B cell (primary cell): Measurements from ENCODE around the gene N4BP3. TPM values are rescaled to one million over a fixed set of nuclear protein-coding genes. Genes with fewer than 3 reads are reported as not detected.
A peak's percentile ranks its signal among the peaks of the same experiment; 100 is the strongest.

Experiments
- ATAC-seq: fragments of 200-7000 bp; cut with Tn5 transposase; one replicate; pipeline ENCODE4 v1.10.0; 2021; ENCODE audit warnings: low read depth, mild to moderate bottlenecking, moderate number of reproducible peaks, moderate library complexity
- CTCF ChIA-PET: fragments of 350-600 bp; sonication (Branson Sonifier 250); formaldehyde crosslinking; loops from one replicate; lab custom pipeline; 2021; ENCODE audit warnings: antibody characterized with exemption, inconsistent platforms; lab: Charles Lee
- POLR2A ChIA-PET: fragments of 350-600 bp; sonication (Branson Sonifier 250); formaldehyde crosslinking; loops from one replicate; lab custom pipeline; 2021; ENCODE audit warnings: antibody characterized with exemption; lab: Charles Lee
- DNase-seq: peaks from one replicate; pipeline ENCODE4 v3.0.0; 2013
- H2AFZ ChIP-seq: 2 replicates; pipeline ENCODE4 v1.6.1; 2012; ENCODE audit warnings: mild to moderate bottlenecking, low read depth, low read length; ENCODE audit not compliant: insufficient read depth, poor library complexity, severe bottlenecking
- H3K27ac ChIP-seq, 2 donors: 1 replicate in 1 of 2; 2 replicates in 1 of 2; pipeline ENCODE4 v1.5.1; 2012 to 2013; ENCODE audit warnings: low read length in 2 of 2, mild to moderate bottlenecking in 2 of 2, moderate library complexity in 1 of 2
- H3K27me3 ChIP-seq, 4 experiments: fragments of 200-600 bp in 1 of 4; sonication (generic) in 1 of 4; replicated peaks in 1 of 4; 1 replicate in 2 of 4; 2 replicates in 2 of 4; pipeline versions ENCODE4 v1.6.1 to v1.7.0; 2013 to 2016; ENCODE audit warnings: low read length in 3 of 4, mild to moderate bottlenecking in 2 of 4, mixed read lengths in 1 of 4, moderate library complexity in 1 of 4; ENCODE audit not compliant: insufficient read depth in 4 of 4, control insufficient read depth in 3 of 4; ENCODE audit errors: control extremely low read depth in 1 of 4
- H3K36me3 ChIP-seq, 2 experiments: replicated peaks in 1 of 2; 1 replicate in 1 of 2; 2 replicates in 1 of 2; pipeline versions ENCODE4 v1.6.1 to v1.7.1; 2013; ENCODE audit warnings: low read length in 1 of 2; ENCODE audit not compliant: insufficient read depth in 2 of 2, control insufficient read depth in 1 of 2; ENCODE audit errors: control extremely low read depth in 1 of 2, extremely low read depth in 1 of 2
- H3K4me1 ChIP-seq, 2 donors: fragments of 200-600 bp in 1 of 2; sonication (generic) in 1 of 2; 1 replicate in 1 of 2; 2 replicates in 1 of 2; pipeline versions ENCODE4 v1.5.1 to v1.6.1; 2013 to 2017; ENCODE audit warnings: low read length in 2 of 2; ENCODE audit not compliant: control insufficient read depth in 2 of 2, insufficient read depth in 2 of 2
- H3K4me2 ChIP-seq: replicated peaks from 2 replicates; pipeline ENCODE3; 2012; ENCODE audit warnings: mild to moderate bottlenecking, low read depth, low read length; ENCODE audit not compliant: poor library complexity, severe bottlenecking
- H3K4me3 ChIP-seq, 5 experiments: fragments of 200-600 bp in 1 of 5; sonication (generic) in 1 of 5; 1 replicate in 3 of 5; 2 replicates in 2 of 5; pipeline versions ENCODE4 v1.5.1 to v1.7.0; 2011 to 2016; ENCODE audit warnings: low read length in 4 of 5, mild to moderate bottlenecking in 4 of 5, low read depth in 2 of 5, control low read depth in 1 of 5, moderate library complexity in 1 of 5; ENCODE audit not compliant: insufficient read depth in 1 of 5; ENCODE audit errors: control extremely low read depth in 1 of 5, extremely low read depth in 1 of 5
- H3K79me2 ChIP-seq: fragments of 200-600 bp; sonication (generic); one replicate; pipeline ENCODE4 v1.6.0; 2016; ENCODE audit warnings: low read length; ENCODE audit not compliant: control insufficient read depth, insufficient read depth
- H3K9ac ChIP-seq: fragments of 200-600 bp; sonication (generic); 2 replicates; pipeline ENCODE4 v1.6.1; 2017; ENCODE audit warnings: mild to moderate bottlenecking, low read length, moderate library complexity
- H3K9me3 ChIP-seq, 3 donors: one replicate each; pipeline versions ENCODE4 v1.6.1 to v1.7.1; 2013; ENCODE audit warnings: low read length in 2 of 3; ENCODE audit not compliant: control insufficient read depth in 2 of 3, insufficient read depth in 1 of 3; ENCODE audit errors: control extremely low read depth in 1 of 3
- H4K20me1 ChIP-seq: 2 replicates; pipeline ENCODE4 v1.6.0; 2012; ENCODE audit warnings: mild to moderate bottlenecking, low read length; ENCODE audit not compliant: insufficient read depth, control insufficient read depth, poor library complexity, severe bottlenecking
- H3K27ac Mint-ChIP-seq: one replicate; pipeline ENCODE4 v1.8.0; 2021; ENCODE audit warnings: mixed read lengths
- H3K27me3 Mint-ChIP-seq: one replicate; pipeline ENCODE4 v1.8.0; 2021; ENCODE audit warnings: mixed read lengths
- H3K4me1 Mint-ChIP-seq: one replicate; pipeline ENCODE4 v1.8.0; 2021; ENCODE audit warnings: mixed read lengths
- H3K4me3 Mint-ChIP-seq: one replicate; pipeline ENCODE4 v1.8.0; 2021; ENCODE audit warnings: mixed read lengths
- H3K9me3 Mint-ChIP-seq: one replicate; pipeline ENCODE4 v1.8.0; 2022; ENCODE audit warnings: mixed read lengths; ENCODE audit not compliant: insufficient read depth
- EZH2 ChIP-seq: IDR thresholded peaks from 2 replicates; pipeline ENCODE4 v1.6.1; 2012; ENCODE audit warnings: borderline replicate concordance, low read depth, mild to moderate bottlenecking, moderate library complexity, low read length; ENCODE audit not compliant: insufficient read depth, poor library complexity, severe bottlenecking
- WGBS: methylation state at CpG from one replicate; pipeline ENCODE4 v1.1.5; 2013; ENCODE audit warnings: missing lambda C conversion rate; ENCODE audit not compliant: insufficient coverage; 5-methylcytosine and 5-hydroxymethylcytosine counted together
- intact Hi-C: fragments of 100-400 bp; cut with micrococcal nuclease; formaldehyde crosslinking; loops from one replicate; pipeline ENCODE4 v1.10.0; 2022
- polyA plus RNA-seq: library from polyadenylated mRNA; depleted of rRNA; stranded (reverse); fragments of >200 nt; gene quantifications from 2 replicates; pipeline ENCODE4 v1.2.3, GENCODE V29; 2012
- total RNA-seq, 2 donors: library from RNA; stranded (reverse); fragments of 120-200 nt in 1 of 2; gene quantifications; 1 replicate in 1 of 2; 2 replicates in 1 of 2; pipeline versions ENCODE4 v1.2.3 to v1.2.4, GENCODE V29; 2013 to 2022
- TF ChIP-seq, protein P1 (sequence below): fragments of 200-600 bp; IDR thresholded peaks from one replicate; pipeline ENCODE4 v1.8.0; 2022; ENCODE audit warnings: antibody characterized with exemption, mild to moderate bottlenecking

Gene N4BP3
- total and polyA plus RNA-seq, 2 donors (not counting 1 experiment from before 2014, with no cell fraction given), result 13.3 to 48.7 TPM

DNA sequence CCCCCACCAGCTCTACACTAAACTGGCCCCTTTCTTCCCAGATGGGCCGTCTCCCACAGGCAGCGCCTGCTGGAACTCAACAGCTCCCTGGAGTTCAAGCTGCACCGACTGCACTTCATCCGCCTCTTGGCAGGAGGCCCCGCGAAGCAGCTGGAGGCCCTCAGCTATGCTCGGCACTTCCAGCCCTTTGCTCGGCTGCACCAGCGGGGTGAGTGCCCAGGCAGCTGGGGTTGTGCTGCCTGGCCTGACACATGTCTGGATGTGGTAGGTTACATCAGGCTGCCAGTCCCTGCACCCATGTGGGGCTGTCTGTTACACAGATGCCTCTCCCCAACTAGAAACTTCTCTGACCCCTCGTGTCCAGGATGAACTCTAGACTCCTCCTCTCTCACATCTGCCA is 30.6 kb downstream of the N4BP3 start:
- no peaks in the 10 kb centered on the region for H3K79me2 ChIP-seq
- TF ChIP-seq, protein P1, sequence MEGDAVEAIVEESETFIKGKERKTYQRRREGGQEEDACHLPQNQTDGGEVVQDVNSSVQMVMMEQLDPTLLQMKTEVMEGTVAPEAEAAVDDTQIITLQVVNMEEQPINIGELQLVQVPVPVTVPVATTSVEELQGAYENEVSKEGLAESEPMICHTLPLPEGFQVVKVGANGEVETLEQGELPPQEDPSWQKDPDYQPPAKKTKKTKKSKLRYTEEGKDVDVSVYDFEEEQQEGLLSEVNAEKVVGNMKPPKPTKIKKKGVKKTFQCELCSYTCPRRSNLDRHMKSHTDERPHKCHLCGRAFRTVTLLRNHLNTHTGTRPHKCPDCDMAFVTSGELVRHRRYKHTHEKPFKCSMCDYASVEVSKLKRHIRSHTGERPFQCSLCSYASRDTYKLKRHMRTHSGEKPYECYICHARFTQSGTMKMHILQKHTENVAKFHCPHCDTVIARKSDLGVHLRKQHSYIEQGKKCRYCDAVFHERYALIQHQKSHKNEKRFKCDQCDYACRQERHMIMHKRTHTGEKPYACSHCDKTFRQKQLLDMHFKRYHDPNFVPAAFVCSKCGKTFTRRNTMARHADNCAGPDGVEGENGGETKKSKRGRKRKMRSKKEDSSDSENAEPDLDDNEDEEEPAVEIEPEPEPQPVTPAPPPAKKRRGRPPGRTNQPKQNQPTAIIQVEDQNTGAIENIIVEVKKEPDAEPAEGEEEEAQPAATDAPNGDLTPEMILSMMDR, result no peak
- no peak for TF ChIP-seq EZH2
- ChIA-PET CTCF (interaction anchor here (1.0 to 22.8 kb wide), 10 partner anchors 8 to 75 kb away, joined by 3 to 540 read pairs (median 12); partner anchors contain the start of gene NHP2), POLR2A (interaction anchor here (0.6 to 0.7 kb wide), 2 partner anchors 14 to 30 kb away, joined by 3 to 5 read pairs; no protein-coding TSS in a partner anchor)
- no peaks in the 10 kb centered on the region for H3K4me1 ChIP-seq
- H3K27ac ChIP-seq, result no peak overlapping the region
- no peaks in the 10 kb centered on the region for H3K27me3 Mint-ChIP-seq
- H4K20me1 ChIP-seq, result peaks cover 12% of the 10 kb centered on the region
- ATAC-seq, result no peak
- 97% methylated on average over 9 of the region's 10 CpGs for WGBS
- H3K36me3 ChIP-seq, result peaks cover 0 to 60% of the 10 kb centered on the region in 2 experiments
- no peaks in the 10 kb centered on the region for H3K9me3 ChIP-seq
- no peak overlapping the region for H3K27ac Mint-ChIP-seq
- no peaks in the 10 kb centered on the region for H3K27me3 ChIP-seq
- no peak overlapping the region for H3K4me2 ChIP-seq
- H3K9me3 Mint-ChIP-seq, result no peaks in the 10 kb centered on the region
- no peak for DNase-seq
- no peak overlapping the region for H3K9ac ChIP-seq
- H3K4me1 Mint-ChIP-seq, result no peaks in the 10 kb centered on the region
- intact Hi-C loops, result no loop called here
- no peak overlapping the region for H3K4me3 Mint-ChIP-seq
- H3K4me3 ChIP-seq, result no peak overlapping the region
- no peak overlapping the region for H2AFZ ChIP-seq

GRCh38 chr5:178145965-178146820 is 32.9 kb downstream of the N4BP3 start:
- CTCF ChIA-PET, result interaction anchor here (0.6 to 22.8 kb wide), 11 partner anchors 10 to 80 kb away, joined by 3 to 540 read pairs (median 7); no protein-coding TSS in a partner anchor
- Mint-ChIP-seq H3K9me3 (no peaks in the 10 kb centered on the region), H3K27me3 (no peaks in the 10 kb centered on the region), H3K4me1 (peaks cover 5% of the 10 kb centered on the region), H3K4me3 (no peak overlapping the region), H3K27ac (no peak overlapping the region)
- POLR2A ChIA-PET, result interaction anchor here (0.7 to 1.2 kb wide), 2 partner anchors 71 to 698 kb away, joined by 3 to 7 read pairs; no protein-coding TSS in a partner anchor
- peaks cover 20% of the 10 kb centered on the region for H4K20me1 ChIP-seq
- no peak for TF ChIP-seq EZH2
- TF ChIP-seq, protein P1, result peak; percentile 79
- H3K27me3 ChIP-seq, result no peaks in the 10 kb centered on the region
- H3K9ac ChIP-seq, result no peak overlapping the region
- H3K9me3 ChIP-seq, result no peaks in the 10 kb centered on the region
- no peak overlapping the region for H2AFZ ChIP-seq
- H3K4me2 ChIP-seq, result no peak overlapping the region
- no peaks in the 10 kb centered on the region for H3K4me1 ChIP-seq
- intact Hi-C loops, result loop anchor here (1.0 to 2.0 kb wide), 2 partner anchors 15 to 18 kb away; partner anchors contain the start of gene RMND5B
- ATAC-seq, result peak; percentile 93
- H3K27ac ChIP-seq, result no peak overlapping the region
- peaks cover 3% of the 10 kb centered on the region for H3K79me2 ChIP-seq
- peaks cover 2 to 75% of the 10 kb centered on the region in 2 experiments for H3K36me3 ChIP-seq
- DNase-seq, result peak; percentile 85
- WGBS, result 66% methylated on average over 12 of the region's 14 CpGs
- no peak overlapping the region for H3K4me3 ChIP-seq
